Measurements from ENCODE around the gene FLAD1. TPM values are rescaled to one million over a fixed set of nuclear protein-coding genes. Genes with fewer than 3 reads are reported as not detected.

The FLAD1 gene
- total and polyA plus RNA-seq, 2 experiments from 2014 or later: 74.5 to 75.0 TPM

DNA sequence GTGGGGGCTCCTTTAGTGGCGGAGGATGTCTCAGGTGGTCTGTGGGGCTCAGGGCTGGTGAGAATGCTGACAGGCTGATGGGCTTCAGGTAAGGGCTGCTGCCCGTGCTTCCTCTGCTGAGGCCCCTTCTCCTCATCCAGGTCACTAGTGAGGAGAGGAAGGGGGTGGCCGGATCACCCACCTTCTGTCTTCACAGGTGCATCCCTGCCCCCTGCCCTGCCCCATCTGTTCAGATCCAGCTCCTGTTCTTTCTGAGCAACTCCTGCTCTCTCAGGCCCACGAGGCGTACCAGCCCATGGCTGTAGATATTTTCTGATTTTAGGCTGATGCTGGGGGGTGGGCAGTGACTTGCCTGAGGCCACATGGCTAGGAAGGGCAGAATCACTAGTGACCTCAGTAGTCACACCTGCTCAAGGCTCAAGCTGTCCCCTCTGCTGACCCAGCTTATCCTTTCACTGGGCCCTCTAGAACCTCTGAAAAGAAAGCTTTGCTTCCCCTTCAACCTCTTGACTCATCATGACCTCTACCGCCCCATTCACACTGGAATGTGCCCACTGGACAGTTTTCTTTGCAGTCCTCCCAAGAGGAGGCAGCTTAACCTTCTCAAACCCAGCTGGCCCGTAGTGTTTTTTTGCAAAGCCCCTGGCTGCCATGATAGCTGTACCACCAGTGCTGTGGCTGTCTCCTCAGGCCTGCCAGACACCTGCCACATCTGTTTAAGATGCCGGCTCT, 35.6 kb downstream of the FLAD1 start:
- no peak for DNase-seq (ENCODE audit: low spot score)
- TF ChIP-seq, protein P1, sequence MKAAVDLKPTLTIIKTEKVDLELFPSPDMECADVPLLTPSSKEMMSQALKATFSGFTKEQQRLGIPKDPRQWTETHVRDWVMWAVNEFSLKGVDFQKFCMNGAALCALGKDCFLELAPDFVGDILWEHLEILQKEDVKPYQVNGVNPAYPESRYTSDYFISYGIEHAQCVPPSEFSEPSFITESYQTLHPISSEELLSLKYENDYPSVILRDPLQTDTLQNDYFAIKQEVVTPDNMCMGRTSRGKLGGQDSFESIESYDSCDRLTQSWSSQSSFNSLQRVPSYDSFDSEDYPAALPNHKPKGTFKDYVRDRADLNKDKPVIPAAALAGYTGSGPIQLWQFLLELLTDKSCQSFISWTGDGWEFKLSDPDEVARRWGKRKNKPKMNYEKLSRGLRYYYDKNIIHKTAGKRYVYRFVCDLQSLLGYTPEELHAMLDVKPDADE (IDR thresholded peaks at IDR 0.05): no peak
- no peak for TF ChIP-seq POLR2AphosphoS5 (IDR thresholded peaks at IDR 0.05; ENCODE audit: low read depth)
- no peak for TF ChIP-seq JUNB (IDR thresholded peaks at IDR 0.05; ENCODE audit: unreplicated experiment)
- TF ChIP-seq STAT1 (IDR thresholded peaks at IDR 0.05; ENCODE audit: unreplicated experiment): no peak
- TF ChIP-seq, protein P2, sequence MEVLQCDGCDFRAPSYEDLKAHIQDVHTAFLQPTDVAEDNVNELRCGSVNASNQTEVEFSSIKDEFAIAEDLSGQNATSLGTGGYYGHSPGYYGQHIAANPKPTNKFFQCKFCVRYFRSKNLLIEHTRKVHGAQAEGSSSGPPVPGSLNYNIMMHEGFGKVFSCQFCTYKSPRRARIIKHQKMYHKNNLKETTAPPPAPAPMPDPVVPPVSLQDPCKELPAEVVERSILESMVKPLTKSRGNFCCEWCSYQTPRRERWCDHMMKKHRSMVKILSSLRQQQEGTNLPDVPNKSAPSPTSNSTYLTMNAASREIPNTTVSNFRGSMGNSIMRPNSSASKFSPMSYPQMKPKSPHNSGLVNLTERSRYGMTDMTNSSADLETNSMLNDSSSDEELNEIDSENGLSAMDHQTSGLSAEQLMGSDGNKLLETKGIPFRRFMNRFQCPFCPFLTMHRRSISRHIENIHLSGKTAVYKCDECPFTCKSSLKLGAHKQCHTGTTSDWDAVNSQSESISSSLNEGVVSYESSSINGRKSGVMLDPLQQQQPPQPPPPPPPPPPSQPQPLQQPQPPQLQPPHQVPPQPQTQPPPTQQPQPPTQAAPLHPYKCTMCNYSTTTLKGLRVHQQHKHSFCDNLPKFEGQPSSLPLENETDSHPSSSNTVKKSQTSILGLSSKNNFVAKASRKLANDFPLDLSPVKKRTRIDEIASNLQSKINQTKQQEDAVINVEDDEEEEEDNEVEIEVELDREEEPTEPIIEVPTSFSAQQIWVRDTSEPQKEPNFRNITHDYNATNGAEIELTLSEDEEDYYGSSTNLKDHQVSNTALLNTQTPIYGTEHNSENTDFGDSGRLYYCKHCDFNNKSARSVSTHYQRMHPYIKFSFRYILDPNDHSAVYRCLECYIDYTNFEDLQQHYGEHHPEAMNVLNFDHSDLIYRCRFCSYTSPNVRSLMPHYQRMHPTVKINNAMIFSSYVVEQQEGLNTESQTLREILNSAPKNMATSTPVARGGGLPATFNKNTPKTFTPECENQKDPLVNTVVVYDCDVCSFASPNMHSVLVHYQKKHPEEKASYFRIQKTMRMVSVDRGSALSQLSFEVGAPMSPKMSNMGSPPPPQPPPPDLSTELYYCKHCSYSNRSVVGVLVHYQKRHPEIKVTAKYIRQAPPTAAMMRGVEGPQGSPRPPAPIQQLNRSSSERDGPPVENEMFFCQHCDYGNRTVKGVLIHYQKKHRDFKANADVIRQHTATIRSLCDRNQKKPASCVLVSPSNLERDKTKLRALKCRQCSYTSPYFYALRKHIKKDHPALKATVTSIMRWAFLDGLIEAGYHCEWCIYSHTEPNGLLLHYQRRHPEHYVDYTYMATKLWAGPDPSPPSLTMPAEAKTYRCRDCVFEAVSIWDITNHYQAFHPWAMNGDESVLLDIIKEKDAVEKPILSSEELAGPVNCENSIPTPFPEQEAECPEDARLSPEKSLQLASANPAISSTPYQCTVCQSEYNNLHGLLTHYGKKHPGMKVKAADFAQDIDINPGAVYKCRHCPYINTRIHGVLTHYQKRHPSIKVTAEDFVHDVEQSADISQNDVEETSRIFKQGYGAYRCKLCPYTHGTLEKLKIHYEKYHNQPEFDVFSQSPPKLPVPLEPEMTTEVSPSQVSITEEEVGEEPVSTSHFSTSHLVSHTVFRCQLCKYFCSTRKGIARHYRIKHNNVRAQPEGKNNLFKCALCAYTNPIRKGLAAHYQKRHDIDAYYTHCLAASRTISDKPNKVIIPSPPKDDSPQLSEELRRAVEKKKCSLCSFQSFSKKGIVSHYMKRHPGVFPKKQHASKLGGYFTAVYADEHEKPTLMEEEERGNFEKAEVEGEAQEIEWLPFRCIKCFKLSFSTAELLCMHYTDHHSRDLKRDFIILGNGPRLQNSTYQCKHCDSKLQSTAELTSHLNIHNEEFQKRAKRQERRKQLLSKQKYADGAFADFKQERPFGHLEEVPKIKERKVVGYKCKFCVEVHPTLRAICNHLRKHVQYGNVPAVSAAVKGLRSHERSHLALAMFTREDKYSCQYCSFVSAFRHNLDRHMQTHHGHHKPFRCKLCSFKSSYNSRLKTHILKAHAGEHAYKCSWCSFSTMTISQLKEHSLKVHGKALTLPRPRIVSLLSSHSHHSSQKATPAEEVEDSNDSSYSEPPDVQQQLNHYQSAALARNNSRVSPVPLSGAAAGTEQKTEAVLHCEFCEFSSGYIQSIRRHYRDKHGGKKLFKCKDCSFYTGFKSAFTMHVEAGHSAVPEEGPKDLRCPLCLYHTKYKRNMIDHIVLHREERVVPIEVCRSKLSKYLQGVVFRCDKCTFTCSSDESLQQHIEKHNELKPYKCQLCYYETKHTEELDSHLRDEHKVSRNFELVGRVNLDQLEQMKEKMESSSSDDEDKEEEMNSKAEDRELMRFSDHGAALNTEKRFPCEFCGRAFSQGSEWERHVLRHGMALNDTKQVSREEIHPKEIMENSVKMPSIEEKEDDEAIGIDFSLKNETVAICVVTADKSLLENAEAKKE (CRISPR knock-in tag; IDR thresholded peaks at IDR 0.05): no peak
- TF ChIP-seq EZH2phosphoT487 (IDR thresholded peaks at IDR 0.05; ENCODE audit: unreplicated experiment): no peak
- no peak for TF ChIP-seq EZH2 (IDR thresholded peaks at IDR 0.05; ENCODE audit: low read depth, unreplicated experiment)
- TF ChIP-seq NANOG (IDR thresholded peaks at IDR 0.05; ENCODE audit: borderline replicate concordance): no peak
- no peak for TF ChIP-seq ZNF331 (CRISPR knock-in tag; IDR thresholded peaks at IDR 0.05; ENCODE audit: low read depth)
- TF ChIP-seq CREB1 (CRISPR knock-in tag; IDR thresholded peaks at IDR 0.05; ENCODE audit: low read depth): no peak
- TF ChIP-seq ZNF114 (CRISPR knock-in tag; IDR thresholded peaks at IDR 0.05): no peak
- TF ChIP-seq REST (IDR thresholded peaks at IDR 0.05; ENCODE audit: unreplicated experiment): no peak
- TF ChIP-seq CTCF (conservative IDR thresholded peaks at IDR 0.05; ENCODE audit: low read depth in 2 of 2): no peak
- no peak overlapping the region for H3K4me3 Mint-ChIP-seq

More for the DNA sequence above, 35.6 kb downstream of the FLAD1 start:
- no peaks in the 10 kb centered on the region for H3F3A ChIP-seq (replicated peaks; ENCODE audit: low read depth)
- peaks cover 24% of the 10 kb centered on the region for H3K36me3 Mint-ChIP-seq (ENCODE audit: low read depth)
- no peaks in the 10 kb centered on the region for H3K27me3 ChIP-seq (ENCODE audit: insufficient read depth)
- peaks cover 24% of the 10 kb centered on the region for H3K27me3 Mint-ChIP-seq (ENCODE audit: insufficient read depth, low read depth, poor library complexity)
- ATAC-seq: no peak
- no peaks in the 10 kb centered on the region for H3K9me3 Mint-ChIP-seq
- H3K4me3 ChIP-seq: no peak overlapping the region
- H3K27ac ChIP-seq (ENCODE audit: low read depth): no peak overlapping the region
- H3K79me2 ChIP-seq (replicated peaks; ENCODE audit: insufficient read depth): no peaks in the 10 kb centered on the region
- no peaks in the 10 kb centered on the region for H3K9me2 ChIP-seq (ENCODE audit: insufficient read depth)
- H3K4me2 ChIP-seq: no peak overlapping the region
- peaks cover 41% of the 10 kb centered on the region for H3K4me1 Mint-ChIP-seq
- peaks cover 19% of the 10 kb centered on the region for H3K4me1 ChIP-seq (ENCODE audit: insufficient read depth)
- H3K36me3 ChIP-seq (ENCODE audit: insufficient read depth): no peaks in the 10 kb centered on the region
- H2AFZ ChIP-seq: no peak overlapping the region
- 0 out of 2 replicates have a peak, but pooled peaks cover 3% of the 10 kb centered on the region for H4K20me1 ChIP-seq (replicated peaks; ENCODE audit: insufficient read depth)
- H3K27ac Mint-ChIP-seq: no peak overlapping the region

Measured in GM23338 (cell line).